ENCODE results near the gene MAST4.

MAST4 gene

GRCh38 chr5:66960369-66961137 is 364.4 kb downstream of the MAST4 start:
- TF ChIP-seq CTCF (IDR thresholded peaks at IDR 0.05; ENCODE audit: control extremely low read depth, extremely low read depth, low read depth, missing control alignments): no peak
- POLR2A ChIA-PET: no interaction called here
- no peak for DNase-seq (ENCODE audit: extremely low spot score)
- CTCF ChIA-PET: no interaction called here

GRCh38 chr5:66963559-66963971 is 367.4 kb downstream of the MAST4 start:
- POLR2A ChIA-PET: no interaction called here
- DNase-seq (ENCODE audit: extremely low spot score): no peak
- TF ChIP-seq CTCF (IDR thresholded peaks at IDR 0.05; ENCODE audit: control extremely low read depth, extremely low read depth, low read depth, missing control alignments): no peak
- CTCF ChIA-PET: no interaction called here

- no peak for TF ChIP-seq CTCF (IDR thresholded peaks at IDR 0.05; ENCODE audit: control extremely low read depth, extremely low read depth, low read depth, missing control alignments)
- no peak for DNase-seq (ENCODE audit: extremely low spot score)
- ChIA-PET POLR2A (no interaction called here), CTCF (interaction anchor here (1.1 kb wide), 1 partner anchor 12 kb away, joined by 3 read pairs; no protein-coding TSS in a partner anchor)
Observed at GRCh38 chr5:66966439-66966838, 370.2 kb downstream of the MAST4 start.

GRCh38 chr5:66967102-66967501 is 370.9 kb downstream of the MAST4 start:
- CTCF ChIA-PET: interaction anchor here (1.1 to 2.1 kb wide), 3 partner anchors 11 to 22 kb away, joined by 3 to 7 read pairs (median 4); no protein-coding TSS in a partner anchor

GRCh38 chr5:66967826-66968262 is 371.7 kb downstream of the MAST4 start:
- CTCF ChIA-PET: interaction anchor here (1.1 to 2.1 kb wide), 3 partner anchors 11 to 22 kb away, joined by 3 to 7 read pairs (median 4); no protein-coding TSS in a partner anchor
- TF ChIP-seq CTCF (IDR thresholded peaks at IDR 0.05; ENCODE audit: control extremely low read depth, extremely low read depth, low read depth, missing control alignments): no peak
- no peak for DNase-seq (ENCODE audit: extremely low spot score)
- POLR2A ChIA-PET: no interaction called here

More at GRCh38 chr5:66967102-66967501, 370.9 kb downstream of the MAST4 start:
- POLR2A ChIA-PET: no interaction called here
- no peak for TF ChIP-seq CTCF (IDR thresholded peaks at IDR 0.05; ENCODE audit: control extremely low read depth, extremely low read depth, low read depth, missing control alignments)
- DNase-seq (ENCODE audit: extremely low spot score): no peak

GRCh38 chr5:66969484-66969883 is 373.3 kb downstream of the MAST4 start:
- DNase-seq (ENCODE audit: extremely low spot score): no peak
- POLR2A ChIA-PET: no interaction called here
- no peak for TF ChIP-seq CTCF (IDR thresholded peaks at IDR 0.05; ENCODE audit: control extremely low read depth, extremely low read depth, low read depth, missing control alignments)
- CTCF ChIA-PET: interaction anchor here (1.0 kb wide), 2 partner anchors 11 to 15 kb away, joined by 3 read pairs; no protein-coding TSS in a partner anchor
